ENCODE results near the gene NIM1K. TPM values are rescaled to one million over a fixed set of nuclear protein-coding genes. Genes with fewer than 3 reads are reported as not detected.

NIM1K gene
- total and polyA plus RNA-seq, 2 of the 13 experiments (the other 11 are each of a cell fraction or from before 2014, with no cell fraction given): 0.04 TPM; not detected in 1

DNA sequence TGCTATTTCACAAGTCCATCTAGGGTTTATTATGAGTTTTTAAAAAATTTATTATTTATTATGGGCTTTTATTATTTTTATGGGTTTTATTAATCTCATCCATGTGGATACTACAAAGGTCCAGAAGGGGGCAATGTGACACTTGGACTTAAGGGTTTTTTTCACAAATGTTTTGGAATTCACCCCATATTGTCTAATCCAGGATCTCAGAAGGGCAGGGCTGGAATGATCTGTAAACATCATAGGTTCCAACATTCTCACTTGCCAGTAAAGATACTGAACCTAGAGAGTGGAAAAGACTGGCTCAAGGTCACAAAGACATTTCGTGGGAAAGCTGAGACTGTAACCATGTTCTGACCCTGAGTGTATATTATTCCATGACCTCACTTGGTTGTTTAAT, 35.6 kb downstream of the NIM1K start:
- Histone ChIP-seq H3K27ac (ENCODE audit: extremely low read length, insufficient read depth, low read length) (no peak overlapping the region), H3K4me1 (ENCODE audit: insufficient read depth, low read length) (no peaks in the 10 kb centered on the region), H3K4me3 (replicated peaks in 1 of 3; ENCODE audit: insufficient read depth in 1 of 3, low read depth in 2 of 3, low read length in 3 of 3) (no peak overlapping the region), H3K79me2 (ENCODE audit: insufficient read depth, low read length) (no peaks in the 10 kb centered on the region), H3K9ac (ENCODE audit: insufficient read depth, low read depth, low read length) (no peak overlapping the region), H4K20me1 (ENCODE audit: insufficient read depth, low read length) (no peaks in the 10 kb centered on the region), H3K9me3 (ENCODE audit: low read length) (no peaks in the 10 kb centered on the region), H3K27me3 (ENCODE audit: control insufficient read depth in 1 of 2, insufficient read depth in 2 of 2, low read length in 2 of 2) (no peaks in the 10 kb centered on the region; a peak in 1 of 5 replicates), H3K4me2 (ENCODE audit: low read depth, low read length) (no peak overlapping the region), H2AFZ (ENCODE audit: low read length) (no peak overlapping the region), H3K36me3 (replicated peaks in 1 of 2; ENCODE audit: control insufficient read depth in 1 of 2, insufficient read depth in 2 of 2, low read length in 2 of 2) (no peaks in the 10 kb centered on the region)
- TF ChIP-seq ZNF17 (CRISPR knock-in tag; IDR thresholded peaks at IDR 0.05) (no peak), SMC3 (IDR thresholded peaks at IDR 0.05; ENCODE audit: low read length) (peak; percentile 37; the same call in 1 of the 2 replicates), STAG1 (CRISPR knock-in tag; IDR thresholded peaks at IDR 0.05) (peak; percentile 64)
- TF ChIP-seq, protein P1, sequence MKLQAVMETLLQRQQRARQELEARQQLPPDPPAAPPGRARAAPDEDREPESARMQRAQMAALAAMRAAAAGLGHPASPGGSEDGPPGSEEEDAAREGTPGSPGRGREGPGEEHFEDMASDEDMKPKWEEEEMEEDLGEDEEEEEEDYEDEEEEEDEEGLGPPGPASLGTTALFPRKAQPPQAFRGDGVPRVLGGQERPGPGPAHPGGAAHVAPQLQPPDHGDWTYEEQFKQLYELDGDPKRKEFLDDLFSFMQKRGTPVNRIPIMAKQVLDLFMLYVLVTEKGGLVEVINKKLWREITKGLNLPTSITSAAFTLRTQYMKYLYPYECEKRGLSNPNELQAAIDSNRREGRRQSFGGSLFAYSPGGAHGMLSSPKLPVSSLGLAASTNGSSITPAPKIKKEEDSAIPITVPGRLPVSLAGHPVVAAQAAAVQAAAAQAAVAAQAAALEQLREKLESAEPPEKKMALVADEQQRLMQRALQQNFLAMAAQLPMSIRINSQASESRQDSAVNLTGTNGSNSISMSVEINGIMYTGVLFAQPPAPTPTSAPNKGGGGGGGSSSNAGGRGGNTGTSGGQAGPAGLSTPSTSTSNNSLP (IDR thresholded peaks at IDR 0.05; ENCODE audit: low read depth, low read length): 0 out of 2 replicates have a peak, but pooled peaks have one; percentile 17
- TF ChIP-seq, protein P2, sequence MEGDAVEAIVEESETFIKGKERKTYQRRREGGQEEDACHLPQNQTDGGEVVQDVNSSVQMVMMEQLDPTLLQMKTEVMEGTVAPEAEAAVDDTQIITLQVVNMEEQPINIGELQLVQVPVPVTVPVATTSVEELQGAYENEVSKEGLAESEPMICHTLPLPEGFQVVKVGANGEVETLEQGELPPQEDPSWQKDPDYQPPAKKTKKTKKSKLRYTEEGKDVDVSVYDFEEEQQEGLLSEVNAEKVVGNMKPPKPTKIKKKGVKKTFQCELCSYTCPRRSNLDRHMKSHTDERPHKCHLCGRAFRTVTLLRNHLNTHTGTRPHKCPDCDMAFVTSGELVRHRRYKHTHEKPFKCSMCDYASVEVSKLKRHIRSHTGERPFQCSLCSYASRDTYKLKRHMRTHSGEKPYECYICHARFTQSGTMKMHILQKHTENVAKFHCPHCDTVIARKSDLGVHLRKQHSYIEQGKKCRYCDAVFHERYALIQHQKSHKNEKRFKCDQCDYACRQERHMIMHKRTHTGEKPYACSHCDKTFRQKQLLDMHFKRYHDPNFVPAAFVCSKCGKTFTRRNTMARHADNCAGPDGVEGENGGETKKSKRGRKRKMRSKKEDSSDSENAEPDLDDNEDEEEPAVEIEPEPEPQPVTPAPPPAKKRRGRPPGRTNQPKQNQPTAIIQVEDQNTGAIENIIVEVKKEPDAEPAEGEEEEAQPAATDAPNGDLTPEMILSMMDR (CRISPR knock-in tag; IDR thresholded peaks at IDR 0.05): peak; percentile 44
- intact Hi-C loops (cut with micrococcal nuclease; ENCODE audit: unreplicated experiment): loop anchor here (1.0 to 5.0 kb wide), 4 partner anchors 79 to 1545 kb away; no protein-coding TSS in a partner anchor
- CTCF ChIA-PET (ENCODE audit: low intra/inter-chr PET ratio, low total read pairs): interaction anchor here (0.6 to 2.1 kb wide), 2 partner anchors 122 to 162 kb away, joined by 3 to 23 read pairs; no protein-coding TSS in a partner anchor
- in situ Hi-C loops (cut with HindIII; ENCODE audit: extremely low pct_ligation_motif_present, low pct_unique_long_range_greater_than_20kb): loop anchor here (5.0 kb wide), 1 partner anchor 160 kb away; no protein-coding TSS in a partner anchor
- FAIRE-seq (no peak), DNase-seq (ENCODE audit: low spot score) (peak; percentile 46), ATAC-seq (peak; percentile 41; the same call in 1 of the 3 replicates)
- no TSS peak for BruUV-seq (replicated peaks)
- WGBS (ENCODE audit: low lambda C conversion rate): 0% methylated on average over 1 of the region's 1 CpG
- POLR2A ChIA-PET: no interaction called here
